DND-41 (cell line): ENCODE data around the gene ZNRF2.

ENCODE experiments used
- CTCF ChIP-seq: IDR thresholded peaks from 2 replicates; pipeline ENCODE4 v1.5.1; 2012; ENCODE audit warnings: borderline replicate concordance, low read length, moderate library complexity, mild to moderate bottlenecking; ENCODE audit not compliant: poor library complexity, severe bottlenecking; ENCODE audit errors: extremely low read depth
- EZH2 ChIP-seq: IDR thresholded peaks from 3 replicates; pipeline ENCODE4 v1.6.1; 2012; ENCODE audit warnings: borderline replicate concordance, low read depth, mild to moderate bottlenecking, moderate library complexity, low read length, inconsistent platforms; ENCODE audit not compliant: severe bottlenecking

GRCh38 chr7:30380294-30380693 lies 95.9 kb downstream of the ZNRF2 start:
- no peak for TF ChIP-seq CTCF
- no peak for TF ChIP-seq EZH2
